Pancreas (tissue), 10 donors: ENCODE measurements around the gene C2CD4C. TPM values are rescaled to one million over a fixed set of nuclear protein-coding genes. Genes with fewer than 3 reads are reported as not detected.
A peak's percentile ranks its signal among the peaks of the same experiment; 100 is the strongest.

Experiments
- ATAC-seq, 4 donors: fragments of 200-7000 bp; cut with Tn5 transposase; one replicate each; pipeline versions ENCODE4 v1.8.0 to v1.9.1; 2020; ENCODE audit warnings: mild to moderate bottlenecking in 4 of 4, moderate library complexity in 4 of 4
- DNase-seq, 6 donors: peaks; one replicate each; pipeline ENCODE4 v3.0.0-alpha.2; 2020
- FAIRE-seq: peaks from 2 replicates; lab custom pipeline; 2012; peaks lifted over from hg19 to GRCh38; lab: Jason Lieb, UNC
- H3K27ac ChIP-seq, 4 donors: fragments of 200-600 bp; sonication (generic); 1 replicate in 3 of 4; 2 replicates in 1 of 4; pipeline versions ENCODE4 v1.5.0 to v1.8.0; 2020
- H3K27me3 ChIP-seq, 4 donors: fragments of 200-600 bp; one replicate each; pipeline ENCODE4 v1.8.0; 2021
- H3K36me3 ChIP-seq, 3 donors: fragments of 200-600 bp; sonication (generic) in 1 of 3; one replicate each; pipeline versions ENCODE4 v1.5.0 to v1.8.0; 2020 to 2021
- H3K4me1 ChIP-seq, 3 donors: fragments of 200-600 bp; one replicate each; pipeline ENCODE4 v1.8.0; 2021
- H3K4me3 ChIP-seq, 4 donors: fragments of 200-600 bp; sonication (generic) in 2 of 4; one replicate each; pipeline versions ENCODE4 v1.5.0 to v1.8.0; 2020 to 2021
- H3K9me3 ChIP-seq, 4 donors: fragments of 200-600 bp; one replicate each; pipeline ENCODE4 v1.8.0; 2021
- WGBS, 2 donors: extraction: QIAGEN DNeasy Blood & Tissue Kit; methylation state at CpG; one replicate each; pipeline ENCODE4 v1.1.7; 2013; 5-methylcytosine and 5-hydroxymethylcytosine counted together
- intact Hi-C, 3 donors: fragments of 100-400 bp; cut with DNase I; formaldehyde crosslinking; loops; one replicate each; pipeline versions ENCODE4 v1.11.1 to v1.14.2; 2022
- polyA plus RNA-seq, 2 donors: library from polyadenylated mRNA; stranded (reverse); fragments of 200-250 nt; gene quantifications; one replicate each; pipeline ENCODE4 v1.2.3, GENCODE V29; 2013
- total RNA-seq, 6 donors: library from RNA; stranded (reverse); fragmentation: NEBNext Ultra II Directional in 4 of 6; extraction: Animal tissue kit (Norgen Biotek cat#: 25700) in 4 of 6; gene quantifications; one replicate each; pipeline versions ENCODE4 v1.2.1 to v1.2.4, GENCODE V29; 2021 to 2023
- TF ChIP-seq, protein P1 (sequence below), 4 donors: fragments of 200-600 bp; sonication (generic) in 3 of 4; IDR thresholded peaks; one replicate each; pipeline versions ENCODE4 v1.5.0 to v1.8.0; 2021; ENCODE audit warnings: antibody characterized with exemption in 4 of 4
- donor health status: healthy with polysubstance abuse.
- donor health status: DM: no; HTN: no; CAD: no; lungs with moderate emphysema.
- donor health status: DM: no; HTN: no; CAD: no.
- donor health status: control.
- donor health status: control.
- donor health status: Bipolar disorder and iron deficiency.
- donor health status: DM: yes; HTN: yes; CAD: no.
- donor health status: DM: no; HTN: no; CAD: no.
- donor health status: DM: no; HTN: no; CAD: no.
- donor health status: DM: yes; HTN: yes; CAD: no.

The C2CD4C gene
- total and polyA plus RNA-seq, 8 donors: 0.16 to 2.1 (median 0.90) TPM

DNA sequence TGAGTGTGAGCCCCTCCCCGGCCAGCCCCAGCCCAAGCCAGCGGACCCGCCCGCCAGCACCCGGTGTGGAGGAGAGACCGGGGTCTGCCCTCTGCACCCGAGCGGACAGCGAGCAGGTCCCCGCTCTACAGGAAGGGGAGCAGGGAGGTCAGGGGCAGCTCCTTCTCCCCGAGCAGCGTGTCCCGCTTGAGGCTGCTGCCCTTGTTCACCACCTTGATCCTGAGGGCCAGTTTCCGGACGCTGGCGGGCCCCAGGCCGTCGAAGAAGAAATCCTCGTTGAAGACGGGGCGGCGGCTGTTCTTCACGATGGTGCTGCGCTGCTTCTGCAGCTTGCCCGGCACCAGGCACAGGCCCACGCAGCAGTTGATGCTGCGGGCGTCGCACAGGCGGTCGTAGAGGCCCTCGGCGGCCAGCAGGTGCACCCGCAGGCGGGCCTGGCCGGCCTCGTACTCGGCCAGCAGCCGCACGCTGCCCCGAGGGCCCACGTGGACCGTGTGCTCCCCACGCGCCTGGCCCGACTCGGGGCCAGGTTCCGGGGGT lies 1.9 kb downstream of the C2CD4C start:
- no peaks in the 10 kb centered on the region for H3K27me3 ChIP-seq
- no peak for FAIRE-seq
- TF ChIP-seq, protein P1, sequence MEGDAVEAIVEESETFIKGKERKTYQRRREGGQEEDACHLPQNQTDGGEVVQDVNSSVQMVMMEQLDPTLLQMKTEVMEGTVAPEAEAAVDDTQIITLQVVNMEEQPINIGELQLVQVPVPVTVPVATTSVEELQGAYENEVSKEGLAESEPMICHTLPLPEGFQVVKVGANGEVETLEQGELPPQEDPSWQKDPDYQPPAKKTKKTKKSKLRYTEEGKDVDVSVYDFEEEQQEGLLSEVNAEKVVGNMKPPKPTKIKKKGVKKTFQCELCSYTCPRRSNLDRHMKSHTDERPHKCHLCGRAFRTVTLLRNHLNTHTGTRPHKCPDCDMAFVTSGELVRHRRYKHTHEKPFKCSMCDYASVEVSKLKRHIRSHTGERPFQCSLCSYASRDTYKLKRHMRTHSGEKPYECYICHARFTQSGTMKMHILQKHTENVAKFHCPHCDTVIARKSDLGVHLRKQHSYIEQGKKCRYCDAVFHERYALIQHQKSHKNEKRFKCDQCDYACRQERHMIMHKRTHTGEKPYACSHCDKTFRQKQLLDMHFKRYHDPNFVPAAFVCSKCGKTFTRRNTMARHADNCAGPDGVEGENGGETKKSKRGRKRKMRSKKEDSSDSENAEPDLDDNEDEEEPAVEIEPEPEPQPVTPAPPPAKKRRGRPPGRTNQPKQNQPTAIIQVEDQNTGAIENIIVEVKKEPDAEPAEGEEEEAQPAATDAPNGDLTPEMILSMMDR (IDR thresholded peaks at IDR 0.05): no peak

DNA sequence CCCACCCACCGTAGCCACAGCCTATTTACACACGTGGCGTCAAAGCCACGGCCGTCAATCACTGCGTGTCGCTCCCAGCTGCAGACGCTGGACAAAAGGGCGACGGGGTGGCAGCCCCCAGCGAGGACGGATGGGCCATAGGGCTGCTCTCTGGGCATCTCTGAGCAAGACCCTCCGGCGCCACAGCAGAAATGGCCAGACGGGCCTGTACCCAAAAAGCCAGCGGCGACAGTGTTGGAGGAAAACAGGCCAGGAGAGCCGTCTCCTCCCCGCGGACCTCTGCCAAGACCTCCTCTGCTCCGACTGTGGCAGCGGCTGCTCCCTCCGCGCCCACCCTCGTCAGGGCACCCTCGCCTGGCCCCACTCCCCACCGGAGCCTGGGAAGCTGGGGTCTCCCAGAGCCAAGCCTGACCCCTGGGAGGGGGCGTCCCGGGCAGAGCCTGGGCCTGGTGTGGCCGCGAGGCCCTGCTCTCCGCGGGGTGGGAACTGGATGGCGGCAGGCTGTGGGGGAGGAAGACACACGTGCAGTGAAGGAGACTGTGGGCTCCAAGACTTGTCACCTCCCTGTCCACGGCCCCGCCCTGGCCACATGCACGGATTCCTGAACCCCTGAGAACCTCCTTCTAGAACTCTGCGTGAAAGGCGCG lies 2.7 kb downstream of the C2CD4C start:
- 61 to 63% methylated on average over 41 of the region's 41 CpGs for WGBS, 2 donors
- ATAC-seq: no peak

More for the DNA sequence above, 1.9 kb downstream of the C2CD4C start:
- intact Hi-C loops: no loop called here
- Histone ChIP-seq H3K27ac (no peak overlapping the region), H3K4me3 (no peak overlapping the region), H3K4me1 (peaks cover 11 to 13% (median 11%) of the 10 kb centered on the region in 3 donors), H3K9me3 (no peaks in the 10 kb centered on the region), H3K36me3 (no peaks in the 10 kb centered on the region)
- 84 to 91% methylated on average over 47 to 48 of the region's 48 CpGs for WGBS, 2 donors
- ATAC-seq: no peak
- peak in 2 of 6 donors; percentile 49 to 54 for DNase-seq

DNA sequence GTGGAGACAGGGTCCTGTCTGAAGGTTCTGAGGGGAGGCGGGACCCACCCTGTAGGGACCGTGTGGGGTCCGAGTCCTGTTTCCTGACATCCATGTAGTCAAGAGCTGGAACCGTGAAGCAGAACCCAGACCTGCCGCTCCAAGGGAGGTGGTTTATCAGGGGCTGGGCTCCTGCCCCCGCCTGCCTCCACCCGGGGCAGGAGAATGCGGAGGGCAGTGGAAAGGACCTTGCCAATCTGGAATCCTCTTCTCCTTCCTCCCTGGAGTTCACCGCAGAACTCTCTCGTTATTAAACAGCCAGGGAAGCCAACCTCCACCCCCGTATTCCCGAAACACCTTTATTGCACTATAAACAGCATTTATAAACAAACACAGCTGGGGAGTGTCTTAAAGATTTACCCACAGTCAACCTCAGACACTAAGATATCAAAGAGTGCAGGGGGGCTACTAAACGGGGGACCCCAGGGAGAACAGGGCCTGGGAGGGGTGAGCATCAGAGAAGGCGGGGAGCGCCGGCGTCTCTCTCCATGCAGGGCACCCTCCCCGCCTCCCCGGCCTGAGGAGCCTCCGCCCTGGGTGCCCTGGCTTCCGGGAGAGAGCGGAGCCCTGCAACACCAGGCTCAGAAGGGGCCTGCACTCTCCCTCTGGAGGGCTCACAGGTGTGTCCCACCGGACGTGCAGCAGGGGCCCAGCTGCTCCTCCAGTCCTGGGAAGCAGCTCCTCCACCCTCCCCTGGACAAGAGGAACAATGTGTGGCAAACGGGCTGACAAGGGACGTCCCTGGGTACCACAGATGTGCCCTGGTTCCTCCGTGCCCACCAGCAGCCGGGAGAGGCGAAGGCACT lies 3.6 kb downstream of the C2CD4C start:
- H3K27ac ChIP-seq: no peak overlapping the region
- no peak overlapping the region for H3K4me3 ChIP-seq
- H3K36me3 ChIP-seq: no peaks in the 10 kb centered on the region
- FAIRE-seq (no peak), ATAC-seq (no peak), DNase-seq (peak in 1 of 6 donors; percentile 57)
- peaks cover 11 to 13% (median 11%) of the 10 kb centered on the region in 3 donors for H3K4me1 ChIP-seq
- TF ChIP-seq, protein P1 (IDR thresholded peaks at IDR 0.05): no peak
- no peaks in the 10 kb centered on the region for H3K9me3 ChIP-seq
- no peaks in the 10 kb centered on the region for H3K27me3 ChIP-seq
- intact Hi-C loops: no loop called here
- 35 to 37% methylated on average over 29 of the region's 29 CpGs for WGBS, 2 donors

More for the DNA sequence above, 2.7 kb downstream of the C2CD4C start:
- H3K36me3 ChIP-seq: no peaks in the 10 kb centered on the region
- no peaks in the 10 kb centered on the region for H3K27me3 ChIP-seq
- intact Hi-C loops: no loop called here
- H3K9me3 ChIP-seq: no peaks in the 10 kb centered on the region
- H3K4me3 ChIP-seq: no peak overlapping the region
- no peak overlapping the region for H3K27ac ChIP-seq
- FAIRE-seq (no peak), DNase-seq (peak in 2 of 6 donors; percentile 56 to 67)
- H3K4me1 ChIP-seq: peaks cover 11 to 13% (median 11%) of the 10 kb centered on the region in 3 donors
- TF ChIP-seq, protein P1 (IDR thresholded peaks at IDR 0.05): no peak

DNA sequence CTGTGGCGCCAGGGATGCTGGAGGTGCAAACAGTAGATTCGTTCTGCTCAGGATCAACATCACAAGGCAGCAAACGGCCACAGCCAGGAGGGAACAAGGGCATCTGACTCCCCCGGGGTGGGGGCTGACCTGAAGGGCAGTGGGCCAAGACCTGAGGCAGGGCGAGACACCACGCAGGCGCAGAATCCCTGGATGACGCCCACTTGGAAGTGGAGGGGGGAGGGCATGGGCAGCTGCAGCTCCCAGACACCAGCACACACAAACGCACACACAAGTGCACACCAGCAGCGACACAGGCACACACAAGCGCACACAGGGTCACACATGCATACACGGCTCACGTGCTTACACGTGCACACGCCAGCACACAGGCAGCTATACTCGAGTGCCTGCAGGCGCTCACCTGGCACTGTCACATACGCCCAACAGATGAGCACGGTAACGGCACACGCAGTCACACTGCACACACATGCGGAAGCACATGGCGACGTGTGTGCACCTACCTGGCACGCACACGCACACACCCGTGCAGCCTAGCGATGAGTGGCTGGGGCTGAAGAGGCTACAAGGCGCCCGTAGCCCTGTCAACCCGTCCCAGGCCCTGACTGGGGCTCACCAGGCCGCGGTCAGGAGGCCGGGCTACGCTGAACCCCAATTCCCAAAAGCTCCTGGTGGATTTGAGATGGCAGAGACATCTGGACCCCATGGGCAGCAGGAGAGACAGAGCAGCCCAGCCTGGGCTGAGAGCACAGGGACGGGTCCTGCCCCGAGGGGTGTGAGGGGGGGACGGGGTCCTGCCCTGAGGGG lies 5.5 kb downstream of the C2CD4C start:
- ATAC-seq (no peak), DNase-seq (peak in 2 of 6 donors; percentile 50 to 64), FAIRE-seq (no peak)
- Histone ChIP-seq H3K27me3 (no peaks in the 10 kb centered on the region), H3K36me3 (no peaks in the 10 kb centered on the region), H3K4me3 (no peak overlapping the region), H3K27ac (no peak overlapping the region), H3K9me3 (no peaks in the 10 kb centered on the region), H3K4me1 (peaks cover under 1 to 1% (median under 1%) of the 10 kb centered on the region in 3 donors)
- intact Hi-C loops: no loop called here
- WGBS, 2 donors: 68% methylated on average over 37 to 38 of the region's 38 CpGs
- TF ChIP-seq, protein P1 (IDR thresholded peaks at IDR 0.05): no peak
